Sciatic nerve (tissue), 2 donors: ENCODE data around the gene PPARA. TPM values are rescaled to one million over a fixed set of nuclear protein-coding genes. Genes with fewer than 3 reads are reported as not detected.

ENCODE experiments used
- ATAC-seq: fragments of 200-7000 bp; cut with Tn5 transposase; one replicate; pipeline ENCODE4 v1.9.1; 2020; ENCODE audit warnings: mild to moderate bottlenecking, moderate library complexity
- DNase-seq: peaks from one replicate; pipeline ENCODE4 v3.0.0-alpha.2; 2020; ENCODE audit warnings: low spot score
- intact Hi-C: fragments of 100-400 bp; cut with DNase I; formaldehyde crosslinking; loops from one replicate; pipeline ENCODE4 v1.14.2; 2022
- total RNA-seq: library from RNA; stranded (reverse); fragmentation: NEBNext Ultra II Directional; extraction: Animal tissue kit (Norgen Biotek cat#: 25700); gene quantifications from one replicate; pipeline ENCODE4 v1.2.1, GENCODE V29; 2021
- donor health status: DM: no; HTN: no; CAD: no.
- donor health status: DM: no; HTN: no; CAD: no.

The PPARA gene
- total RNA-seq, 1 donor from 2014 or later, result 39.2 TPM

- intact Hi-C loops, result no loop called here
- ATAC-seq, result no peak
- no peak for DNase-seq
Measured at GRCh38 chr22:46273432-46274148, 123.3 kb downstream of the PPARA start.

GRCh38 chr22:46274381-46274780, 124.1 kb downstream of the PPARA start:
- no peak for DNase-seq
- intact Hi-C loops, result no loop called here
- ATAC-seq, result no peak

GRCh38 chr22:46275455-46276122, 125.3 kb downstream of the PPARA start:
- no peak for DNase-seq
- intact Hi-C loops, result no loop called here
- no peak for ATAC-seq

GRCh38 chr22:46276563-46276962, 126.2 kb downstream of the PPARA start:
- intact Hi-C loops, result no loop called here
- no peak for DNase-seq
- no peak for ATAC-seq

- intact Hi-C loops, result no loop called here
- ATAC-seq (no peak), DNase-seq (no peak)
Measured at GRCh38 chr22:46278656-46279645, 128.6 kb downstream of the PPARA start.

GRCh38 chr22:46280063-46280817, 129.9 kb downstream of the PPARA start:
- no peak for DNase-seq
- intact Hi-C loops, result no loop called here

GRCh38 chr22:46280999-46281623, 130.8 kb downstream of the PPARA start:
- intact Hi-C loops, result no loop called here
- DNase-seq (no peak), ATAC-seq (peak; percentile 57)

More at GRCh38 chr22:46280063-46280817, 129.9 kb downstream of the PPARA start:
- peak; percentile 12 for ATAC-seq

- intact Hi-C loops, result no loop called here
- DNase-seq, result no peak
- ATAC-seq, result no peak
Measured at GRCh38 chr22:46281866-46282678, 131.7 kb downstream of the PPARA start.

GRCh38 chr22:46286006-46286405, 135.7 kb downstream of the PPARA start:
- DNase-seq (no peak), ATAC-seq (no peak)
- intact Hi-C loops, result no loop called here

GRCh38 chr22:46286941-46287872, 136.9 kb downstream of the PPARA start:
- ATAC-seq (no peak), DNase-seq (no peak)
- intact Hi-C loops, result no loop called here

GRCh38 chr22:46287873-46288751, 137.8 kb downstream of the PPARA start:
- intact Hi-C loops, result no loop called here
- ATAC-seq, result peak; percentile 47
- DNase-seq, result no peak

GRCh38 chr22:46288846-46289243, 138.5 kb downstream of the PPARA start:
- no peak for DNase-seq
- intact Hi-C loops, result no loop called here
- ATAC-seq, result no peak

- ATAC-seq, result no peak
- no peak for DNase-seq
- intact Hi-C loops, result no loop called here
Measured at GRCh38 chr22:46289244-46289891, 139.0 kb downstream of the PPARA start.

GRCh38 chr22:46290121-46290842, 140.0 kb downstream of the PPARA start:
- intact Hi-C loops, result loop anchor here (5.0 to 10.0 kb wide), 2 partner anchors 65 to 168 kb away; no protein-coding TSS in a partner anchor
- DNase-seq (no peak), ATAC-seq (no peak)
